ENCODE data around the gene LRRC9. TPM values are rescaled to one million over a fixed set of nuclear protein-coding genes. Genes with fewer than 3 reads are reported as not detected.

LRRC9 gene
- total RNA-seq, 1 donor from 2014 or later, result 0.19 TPM

- DNase-seq, result no peak
- peaks cover 47% of the 10 kb centered on the region for H3K27me3 ChIP-seq (ENCODE audit: low read depth)
- no peak overlapping the region for H3K4me3 ChIP-seq
- no peaks in the 10 kb centered on the region for H3K9me3 ChIP-seq (replicated peaks)
- no peaks in the 10 kb centered on the region for H3K36me3 ChIP-seq
- no peaks in the 10 kb centered on the region for H3K4me1 ChIP-seq
- no peak overlapping the region for H3K27ac ChIP-seq (replicated peaks)
- TF ChIP-seq CTCF (IDR thresholded peaks at IDR 0.05; ENCODE audit: borderline replicate concordance), result no peak
- intact Hi-C loops (cut with micrococcal nuclease), result no loop called here
Observed at GRCh38 chr14:59912443-59912842, 7.5 kb upstream of the LRRC9 start.

DNA sequence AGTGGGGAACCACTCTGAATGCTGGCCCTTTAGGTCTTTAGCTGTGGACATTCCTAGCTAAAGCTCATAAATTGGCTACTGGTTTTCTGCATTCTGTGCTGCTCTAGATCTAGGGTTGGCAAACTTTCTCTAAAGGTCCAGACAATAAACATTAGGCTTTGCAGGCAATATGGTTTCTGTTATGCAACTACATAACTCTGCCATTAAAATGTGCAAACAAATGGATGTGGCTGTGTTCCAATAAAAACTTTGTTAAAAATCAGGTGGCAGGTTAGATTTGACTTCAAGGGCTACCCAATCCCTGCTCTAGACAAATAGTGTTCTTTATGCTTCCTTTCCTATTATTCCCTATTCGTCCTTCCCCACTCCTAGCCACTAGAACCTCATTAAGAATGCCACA lies 6.8 kb upstream of the LRRC9 start:
- intact Hi-C loops (cut with micrococcal nuclease), result no loop called here
- Histone ChIP-seq H3K4me1 (no peaks in the 10 kb centered on the region), H3K9me3 (replicated peaks) (no peaks in the 10 kb centered on the region), H3K27me3 (ENCODE audit: low read depth) (peaks cover 55% of the 10 kb centered on the region), H3K4me3 (no peak overlapping the region), H3K36me3 (no peaks in the 10 kb centered on the region), H3K27ac (replicated peaks) (no peak overlapping the region)
- TF ChIP-seq CTCF (IDR thresholded peaks at IDR 0.05; ENCODE audit: borderline replicate concordance), result no peak
- no peak for DNase-seq

DNA sequence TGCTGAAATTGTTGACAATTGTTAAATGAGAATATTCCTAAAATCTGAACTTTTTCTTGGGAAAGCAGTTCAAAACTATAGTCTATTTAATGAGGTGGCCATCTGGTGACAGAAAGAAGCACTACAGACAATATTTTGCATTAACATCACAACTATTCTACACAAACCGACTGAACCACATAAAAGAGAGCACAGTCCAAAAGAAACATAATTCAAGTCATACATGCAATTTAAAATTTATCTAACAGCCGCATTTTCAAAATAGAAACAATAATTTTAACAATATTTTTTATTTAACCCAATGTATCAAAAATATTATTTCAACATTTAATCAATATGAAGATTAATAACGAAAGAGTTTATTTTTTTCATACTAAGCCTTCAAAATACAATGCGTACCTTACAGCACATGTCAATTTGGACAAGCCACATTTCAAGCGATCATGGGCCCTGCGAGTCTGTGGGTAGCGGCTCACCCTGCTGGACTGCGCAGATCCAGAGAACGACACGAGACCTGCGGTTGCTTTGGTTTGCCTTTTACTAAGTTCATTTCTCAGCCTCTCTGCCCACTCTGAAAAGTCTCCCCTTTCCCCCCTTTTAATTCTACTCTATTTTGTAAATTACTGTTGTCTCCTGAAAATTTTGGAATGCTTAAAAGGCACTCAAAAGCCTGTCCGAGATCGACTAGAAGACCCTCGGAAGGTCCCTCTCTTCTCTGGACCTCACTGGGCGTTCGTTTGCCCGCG lies 947 bp upstream of the LRRC9 start:
- peak; percentile 50 for TF ChIP-seq CTCF (IDR thresholded peaks at IDR 0.05; ENCODE audit: borderline replicate concordance)
- Histone ChIP-seq H3K4me1 (peaks cover 13% of the 10 kb centered on the region), H3K4me3 (peak overlapping the region; percentile 64), H3K27ac (replicated peaks) (no peak overlapping the region), H3K27me3 (ENCODE audit: low read depth) (peaks cover 66% of the 10 kb centered on the region), H3K36me3 (no peaks in the 10 kb centered on the region), H3K9me3 (replicated peaks) (no peaks in the 10 kb centered on the region)
- no peak for DNase-seq
- intact Hi-C loops (cut with micrococcal nuclease), result no loop called here

DNA sequence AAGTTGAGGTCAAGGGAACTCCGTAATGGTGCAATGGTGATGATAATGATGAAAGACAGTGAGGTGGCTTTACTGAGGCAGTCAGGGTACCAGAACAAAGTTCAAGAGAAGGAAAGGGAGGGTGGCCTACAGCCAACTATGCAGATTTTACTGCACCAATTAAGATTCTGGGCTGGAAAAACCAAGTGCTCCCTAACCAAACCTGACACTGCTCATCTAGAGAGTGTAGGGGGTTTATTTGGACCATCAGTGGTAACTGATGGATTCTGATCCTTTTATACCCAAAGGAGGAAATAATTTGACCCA lies 387 bp downstream of the LRRC9 start:
- Histone ChIP-seq H3K36me3 (no peaks in the 10 kb centered on the region), H3K27ac (replicated peaks) (no peak overlapping the region), H3K4me1 (peaks cover 13% of the 10 kb centered on the region), H3K4me3 (no peak overlapping the region), H3K27me3 (ENCODE audit: low read depth) (peaks cover 57% of the 10 kb centered on the region), H3K9me3 (replicated peaks) (no peaks in the 10 kb centered on the region)
- TF ChIP-seq CTCF (IDR thresholded peaks at IDR 0.05; ENCODE audit: borderline replicate concordance), result no peak
- intact Hi-C loops (cut with micrococcal nuclease), result no loop called here
- no peak for DNase-seq

DNA sequence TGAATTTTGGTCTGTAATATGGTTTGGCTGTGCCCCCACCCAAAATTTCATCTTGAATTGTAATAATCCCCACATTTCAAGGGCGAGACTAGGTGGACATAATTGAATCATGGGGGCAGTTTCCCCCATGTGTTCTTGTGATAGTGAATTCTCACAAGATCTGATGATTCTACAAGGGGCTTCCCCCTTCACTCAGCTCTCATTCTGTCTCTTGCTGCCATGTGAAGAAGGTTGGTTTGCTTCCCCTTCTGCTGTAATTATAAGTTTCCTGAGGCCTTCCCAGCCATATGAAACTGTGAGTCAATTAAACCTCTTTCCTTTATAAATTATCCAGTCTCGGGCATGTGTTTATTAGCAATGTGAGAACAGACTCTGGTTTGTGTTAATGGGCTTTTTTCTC lies 5.9 kb downstream of the LRRC9 start:
- H3K27ac ChIP-seq (replicated peaks), result no peak overlapping the region
- no peak overlapping the region for H3K4me3 ChIP-seq
- H3K9me3 ChIP-seq (replicated peaks), result no peaks in the 10 kb centered on the region
- intact Hi-C loops (cut with micrococcal nuclease), result no loop called here
- peaks cover 4% of the 10 kb centered on the region for H3K27me3 ChIP-seq (ENCODE audit: low read depth)
- no peaks in the 10 kb centered on the region for H3K36me3 ChIP-seq
- no peaks in the 10 kb centered on the region for H3K4me1 ChIP-seq
- DNase-seq, result no peak
- no peak for TF ChIP-seq CTCF (IDR thresholded peaks at IDR 0.05; ENCODE audit: borderline replicate concordance)
